Stimulated activated CD4-positive, alpha-beta T cell treated with anti-CD3 and anti-CD28 coated beads, Interleukin-2, amount 100 ng/mL, for 48 hours (primary cell): ENCODE results near the gene TPD52L1.
A peak's percentile ranks its signal among the peaks of the same experiment; 100 is the strongest.
"Not testable (repeated sequence)": the region's sequence is repeated elsewhere in the genome, so short reads cannot be mapped to it uniquely, and the experiment has no call there.

Experiments used
- DNase-seq, 2 donors: peaks; one replicate each; pipeline ENCODE4 v3.0.0-alpha.2; 2020

Gene TPD52L1

GRCh38 chr6:125277838-125278237 lies 124.3 kb downstream of the TPD52L1 start:
- DNase-seq: no peak

- no peak for DNase-seq
Observed at GRCh38 chr6:125279961-125280360, 126.4 kb downstream of the TPD52L1 start.

GRCh38 chr6:125280370-125281035 lies 126.9 kb downstream of the TPD52L1 start:
- DNase-seq: not testable (repeated sequence)

GRCh38 chr6:125282470-125282869 lies 128.9 kb downstream of the TPD52L1 start:
- DNase-seq: not testable (repeated sequence)

GRCh38 chr6:125285353-125285752 lies 131.8 kb downstream of the TPD52L1 start:
- no peak for DNase-seq

- no peak for DNase-seq
Observed at GRCh38 chr6:125285936-125286335, 132.4 kb downstream of the TPD52L1 start.

- no peak for DNase-seq
Observed at GRCh38 chr6:125287718-125288117, 134.1 kb downstream of the TPD52L1 start.

GRCh38 chr6:125293587-125293986 lies 140.0 kb downstream of the TPD52L1 start:
- no peak for DNase-seq

GRCh38 chr6:125294036-125294435 lies 140.5 kb downstream of the TPD52L1 start:
- DNase-seq: no peak

- DNase-seq: no peak
Observed at GRCh38 chr6:125294925-125295324, 141.4 kb downstream of the TPD52L1 start.

- DNase-seq: no peak
Observed at GRCh38 chr6:125296471-125296870, 142.9 kb downstream of the TPD52L1 start.

GRCh38 chr6:125299257-125299656 lies 145.7 kb downstream of the TPD52L1 start:
- no peak for DNase-seq

- no peak for DNase-seq
Observed at GRCh38 chr6:125300992-125301434, 147.4 kb downstream of the TPD52L1 start.

GRCh38 chr6:125301435-125302391 lies 148.1 kb downstream of the TPD52L1 start, which contains the start of gene HDDC2:
Gene HDDC2 (minus strand): TSS chr6:125301967. CDS start chr6:125301932, 35 bp downstream.
- peak; percentile 18 to 47 for DNase-seq

GRCh38 chr6:125302840-125303511 lies 149.4 kb downstream of the TPD52L1 start:
- DNase-seq: no peak

- no peak for DNase-seq
Observed at GRCh38 chr6:125303512-125303854, 149.9 kb downstream of the TPD52L1 start.

- no peak for DNase-seq
Observed at GRCh38 chr6:125304970-125305660, 151.5 kb downstream of the TPD52L1 start.

GRCh38 chr6:125306756-125307149 lies 153.2 kb downstream of the TPD52L1 start:
- no peak for DNase-seq

GRCh38 chr6:125307150-125307838 lies 153.7 kb downstream of the TPD52L1 start:
- DNase-seq: no peak

GRCh38 chr6:125307964-125308615 lies 154.5 kb downstream of the TPD52L1 start:
- DNase-seq: no peak

GRCh38 chr6:125310994-125311649 lies 157.5 kb downstream of the TPD52L1 start:
- no peak for DNase-seq
